ENCODE measurements around the gene KMT2D. TPM values are rescaled to one million over a fixed set of nuclear protein-coding genes. Genes with fewer than 3 reads are reported as not detected.

Gene KMT2D
- total RNA-seq, 4 donors from 2014 or later, result 29.4 to 67.9 (median 47.9) TPM

DNA sequence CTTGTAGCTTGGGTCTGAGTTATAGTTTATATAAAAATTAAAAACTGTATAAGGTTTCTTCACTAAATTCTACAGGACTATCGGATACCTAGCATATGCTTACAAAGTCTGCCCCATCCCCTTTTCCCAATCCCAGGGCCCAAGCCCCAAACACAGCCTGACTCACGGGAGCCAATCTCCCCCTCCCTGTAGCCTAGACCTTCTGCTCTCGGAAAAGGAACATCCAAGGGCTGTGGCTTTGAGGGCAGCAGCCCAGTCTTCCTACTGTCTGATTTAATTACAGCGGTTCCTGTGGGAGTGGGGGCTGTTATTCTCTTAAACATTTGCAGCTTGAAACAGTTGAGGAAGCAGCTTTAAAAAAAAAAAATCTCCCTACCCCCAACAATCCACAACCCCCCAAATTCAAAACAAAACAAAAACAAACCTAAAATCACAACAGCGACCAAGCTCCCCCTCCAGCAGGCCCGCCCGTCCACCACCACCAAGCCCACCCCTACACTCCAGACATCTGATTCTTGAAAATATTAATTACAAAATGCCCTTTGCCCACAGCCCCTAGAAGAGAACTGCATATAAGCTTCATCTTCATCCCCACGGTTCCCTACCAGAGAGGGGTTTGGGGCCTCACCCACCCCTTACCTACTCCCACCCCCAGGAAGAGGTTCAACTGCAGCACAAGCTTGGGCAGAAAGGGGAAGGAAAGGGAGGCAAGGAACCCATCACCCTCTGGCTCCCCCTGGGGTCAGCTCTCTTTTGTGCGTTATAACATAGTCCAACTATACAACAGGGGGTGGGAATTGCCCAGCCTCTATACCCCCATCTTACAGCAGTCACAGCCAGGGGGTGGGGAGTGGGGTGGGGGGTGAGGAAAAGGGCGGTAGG, 40.9 kb downstream of the KMT2D start:
- DNase-seq, result no peak
- peaks cover 8 to 28% (median 16%) of the 10 kb centered on the region in 3 donors for H3K4me1 ChIP-seq
- TF ChIP-seq POLR2A (IDR thresholded peaks at IDR 0.05), result no peak
- TF ChIP-seq, protein P1, sequence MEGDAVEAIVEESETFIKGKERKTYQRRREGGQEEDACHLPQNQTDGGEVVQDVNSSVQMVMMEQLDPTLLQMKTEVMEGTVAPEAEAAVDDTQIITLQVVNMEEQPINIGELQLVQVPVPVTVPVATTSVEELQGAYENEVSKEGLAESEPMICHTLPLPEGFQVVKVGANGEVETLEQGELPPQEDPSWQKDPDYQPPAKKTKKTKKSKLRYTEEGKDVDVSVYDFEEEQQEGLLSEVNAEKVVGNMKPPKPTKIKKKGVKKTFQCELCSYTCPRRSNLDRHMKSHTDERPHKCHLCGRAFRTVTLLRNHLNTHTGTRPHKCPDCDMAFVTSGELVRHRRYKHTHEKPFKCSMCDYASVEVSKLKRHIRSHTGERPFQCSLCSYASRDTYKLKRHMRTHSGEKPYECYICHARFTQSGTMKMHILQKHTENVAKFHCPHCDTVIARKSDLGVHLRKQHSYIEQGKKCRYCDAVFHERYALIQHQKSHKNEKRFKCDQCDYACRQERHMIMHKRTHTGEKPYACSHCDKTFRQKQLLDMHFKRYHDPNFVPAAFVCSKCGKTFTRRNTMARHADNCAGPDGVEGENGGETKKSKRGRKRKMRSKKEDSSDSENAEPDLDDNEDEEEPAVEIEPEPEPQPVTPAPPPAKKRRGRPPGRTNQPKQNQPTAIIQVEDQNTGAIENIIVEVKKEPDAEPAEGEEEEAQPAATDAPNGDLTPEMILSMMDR (IDR thresholded peaks at IDR 0.05), result no peak
- no peaks in the 10 kb centered on the region for H3K9me3 ChIP-seq
- peak overlapping the region; percentile 76 to 95 (median 88) for H3K4me3 ChIP-seq
- intact Hi-C loops (cut with DNase I), result no loop called here
- H3K36me3 ChIP-seq, result peaks cover 14 to 47% (median 26%) of the 10 kb centered on the region in 3 donors
- peak overlapping the region; percentile 93 to 98 (median 96) for H3K27ac ChIP-seq
- WGBS, 2 donors, result 52 to 58% methylated on average over 10 of the region's 10 CpGs
- H3K27me3 ChIP-seq, result no peaks in the 10 kb centered on the region

DNA sequence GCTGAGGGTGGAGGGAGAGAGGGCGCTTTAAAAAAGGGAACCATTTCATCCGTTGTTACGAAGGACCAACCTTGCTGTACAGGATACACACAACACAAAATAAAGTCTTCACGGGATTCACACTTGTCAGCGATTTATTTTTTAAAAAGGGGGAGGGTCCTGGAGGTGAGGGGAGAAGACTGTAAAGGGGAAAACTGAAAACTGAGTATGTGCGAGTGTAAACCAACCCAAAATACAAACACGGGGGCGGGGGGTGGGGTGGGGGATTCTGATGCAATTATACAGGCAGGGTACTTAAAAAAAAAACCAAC, 41.5 kb downstream of the KMT2D start:
- intact Hi-C loops (cut with DNase I), result no loop called here
- Histone ChIP-seq H3K27me3 (no peaks in the 10 kb centered on the region), H3K4me3 (peak overlapping the region; percentile 76 to 95 (median 88))

DNA sequence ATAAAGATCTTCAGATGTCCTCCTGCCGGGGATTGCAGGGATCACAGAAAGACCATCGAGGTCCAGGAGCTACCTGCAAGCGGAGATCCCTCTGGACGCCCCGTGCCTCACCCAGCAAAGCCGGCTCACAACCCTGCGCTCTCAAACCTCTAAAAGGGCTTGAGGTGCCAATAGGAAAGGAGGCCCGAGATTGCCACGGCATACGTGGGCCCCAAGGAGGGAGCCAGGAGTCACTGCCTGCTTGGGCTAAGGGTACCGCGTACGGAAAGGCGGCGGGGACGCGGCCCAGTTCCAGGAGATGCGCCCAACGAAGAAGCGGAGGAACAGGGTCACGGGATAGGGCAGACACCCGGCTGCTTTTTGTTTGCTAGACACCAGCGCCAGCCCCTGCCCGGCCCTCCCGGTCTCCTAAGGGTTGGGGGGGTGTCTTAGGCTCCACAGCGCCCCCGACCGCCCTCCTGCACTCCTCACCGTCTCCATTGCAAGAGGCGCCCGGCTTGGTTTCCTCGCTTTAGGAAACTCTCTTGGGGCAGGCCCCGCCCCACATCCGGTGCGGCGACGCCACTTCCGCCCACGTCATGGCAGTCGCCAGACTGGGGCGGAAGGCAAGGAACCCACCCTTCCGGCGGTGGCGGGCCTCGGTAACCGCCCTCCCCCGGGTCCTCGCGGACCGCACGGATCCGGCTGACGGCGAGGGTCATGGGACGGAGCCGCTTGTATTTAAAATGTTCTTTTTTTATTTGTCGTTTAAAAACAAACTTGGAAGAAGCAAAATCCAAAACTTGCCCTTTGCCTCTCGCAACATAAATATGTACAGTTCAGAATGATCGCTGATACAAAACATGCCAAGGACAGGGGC, 42.1 kb downstream of the KMT2D start, which contains the start of gene PRKAG1:
TSS of gene PRKAG1 (minus strand) at position 516 of the 859 bp plus-strand sequence. CDS start at position 480, 36 bp downstream.
- peak in 3 of 4 donors; percentile 70 to 91 (median 88) for TF ChIP-seq POLR2A (IDR thresholded peaks at IDR 0.05)
- TF ChIP-seq, protein P1 (IDR thresholded peaks at IDR 0.05), result peak; percentile 7 to 36 (median 26)
- 0 to 1% methylated on average over 23 to 39 of the region's 59 CpGs for WGBS, 2 donors

More for the DNA sequence above, 41.5 kb downstream of the KMT2D start:
- H3K36me3 ChIP-seq, result peaks cover 13 to 41% (median 22%) of the 10 kb centered on the region in 3 donors
- TF ChIP-seq POLR2A (IDR thresholded peaks at IDR 0.05), result no peak
- TF ChIP-seq, protein P1 (IDR thresholded peaks at IDR 0.05), result no peak
- DNase-seq, result no peak
- H3K9me3 ChIP-seq, result no peaks in the 10 kb centered on the region
- peaks cover 8 to 28% (median 16%) of the 10 kb centered on the region in 3 donors for H3K4me1 ChIP-seq
- H3K27ac ChIP-seq, result peak overlapping the region; percentile 93 to 98 (median 96)
- 3 to 5% methylated on average over 8 of the region's 8 CpGs for WGBS, 2 donors

DNA sequence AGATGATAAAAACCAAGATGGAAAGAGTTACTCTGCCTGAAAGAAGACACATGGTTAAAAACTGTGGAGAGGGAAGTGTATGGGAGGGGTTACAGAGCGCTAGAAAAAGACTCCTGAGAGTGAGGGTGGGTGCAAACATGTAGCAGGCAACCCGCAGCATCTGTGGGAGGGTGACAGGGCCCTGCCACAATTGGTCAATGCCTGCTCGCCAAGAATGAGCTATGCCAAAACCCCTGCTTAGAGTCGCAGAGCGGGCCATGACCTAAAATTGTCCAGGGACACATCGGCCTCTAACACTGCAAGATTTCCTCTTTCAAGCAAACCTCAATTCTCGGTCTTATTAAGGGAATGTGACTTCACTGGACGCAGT, 42.7 kb downstream of the KMT2D start:
- no peaks in the 10 kb centered on the region for H3K9me3 ChIP-seq
- peak overlapping the region; percentile 76 to 95 (median 88) for H3K4me3 ChIP-seq
- peaks cover 8 to 28% (median 16%) of the 10 kb centered on the region in 3 donors for H3K4me1 ChIP-seq
- peaks cover 13 to 32% (median 14%) of the 10 kb centered on the region in 3 donors for H3K36me3 ChIP-seq
- intact Hi-C loops (cut with DNase I), result no loop called here
- no peaks in the 10 kb centered on the region for H3K27me3 ChIP-seq
- peak overlapping the region; percentile 93 to 98 (median 96) for H3K27ac ChIP-seq
- WGBS, 2 donors, result 0% methylated on average over 7 to 8 of the region's 8 CpGs
- no peak for DNase-seq
- TF ChIP-seq, protein P1 (IDR thresholded peaks at IDR 0.05), result peak in 1 of 6 experiments; percentile 20
- TF ChIP-seq POLR2A (IDR thresholded peaks at IDR 0.05), result no peak

More for the DNA sequence above, 42.1 kb downstream of the KMT2D start, which contains the start of gene PRKAG1:
- no peaks in the 10 kb centered on the region for H3K27me3 ChIP-seq
- intact Hi-C loops (cut with DNase I), result no loop called here
- H3K4me3 ChIP-seq, result peak within 1 kb of the TSS; percentile 76 to 95 (median 88)
- H3K4me1 ChIP-seq, result peaks cover 8 to 28% (median 16%) of the 10 kb centered on the region in 3 donors
- peak within 1 kb of the TSS; percentile 93 to 98 (median 96) for H3K27ac ChIP-seq
- H3K9me3 ChIP-seq, result no peaks in the 10 kb centered on the region
- H3K36me3 ChIP-seq, result peaks cover 13 to 35% (median 16%) of the 10 kb centered on the region in 3 donors
- peak; percentile 89 for DNase-seq
